SK-N-SH treated with all-trans-retinoic acid at 6 μM for 48 hours (cell line): ENCODE measurements around the gene OR2B2.
"Not testable (repeated sequence)": the region's sequence is repeated elsewhere in the genome, so short reads cannot be mapped to it uniquely, and the experiment has no call there.

Experiments used
- ATAC-seq: fragments of 200-7000 bp; cut with Tn5 transposase; 3 replicates; pipeline ENCODE4 v1.9.1; 2020; ENCODE audit warnings: mild to moderate bottlenecking, moderate library complexity
- CREB5 ChIP-seq: fragments of 250-450 bp; sonication (Bioruptor Pico); IDR thresholded peaks from 2 replicates; pipeline ENCODE4 v1.5.1; 2020; ENCODE audit warnings: low read depth, mild to moderate bottlenecking, moderate library complexity
- CSDC2 ChIP-seq: fragments of 250-450 bp; sonication (Bioruptor Pico); IDR thresholded peaks from 2 replicates; pipeline ENCODE4 v1.5.0; 2020; ENCODE audit warnings: mild to moderate bottlenecking, moderate library complexity
- ESRRG ChIP-seq: fragments of 250-450 bp; sonication (Bioruptor Pico); IDR thresholded peaks from 2 replicates; pipeline ENCODE4 v1.6.1; 2021; ENCODE audit warnings: mild to moderate bottlenecking
- GLIS3 ChIP-seq: fragments of 250-450 bp; sonication (Bioruptor Pico); IDR thresholded peaks from 2 replicates; pipeline ENCODE4 v1.5.0; 2020; ENCODE audit warnings: mild to moderate bottlenecking, moderate library complexity
- ISL1 ChIP-seq: fragments of 250-450 bp; sonication (Bioruptor Pico); IDR thresholded peaks from 2 replicates; pipeline ENCODE4 v2.1.2; 2022; ENCODE audit warnings: mild to moderate bottlenecking, moderate library complexity
- OSR1 ChIP-seq: fragments of 250-450 bp; sonication (Bioruptor Pico); IDR thresholded peaks from 2 replicates; pipeline ENCODE4 v1.8.0; 2022; ENCODE audit warnings: moderate library complexity, mild to moderate bottlenecking, inconsistent platforms
- PATZ1 ChIP-seq: fragments of 250-450 bp; sonication (Bioruptor Pico); IDR thresholded peaks from 2 replicates; pipeline ENCODE4 v1.8.0; 2020; ENCODE audit warnings: mild to moderate bottlenecking, moderate library complexity, borderline replicate concordance
- POU6F1 ChIP-seq: fragments of 250-450 bp; sonication (Bioruptor Pico); IDR thresholded peaks from 2 replicates; pipeline ENCODE4 v1.8.0; 2021; ENCODE audit warnings: low read depth, mild to moderate bottlenecking, moderate library complexity, borderline replicate concordance
- PPARA ChIP-seq: fragments of 250-450 bp; sonication (Bioruptor Pico); IDR thresholded peaks from 2 replicates; pipeline ENCODE4 v1.5.0; 2020; ENCODE audit warnings: mild to moderate bottlenecking, borderline replicate concordance
- RARB ChIP-seq: fragments of 250-450 bp; sonication (Bioruptor Pico); IDR thresholded peaks from 2 replicates; pipeline ENCODE4 v1.8.0; 2021; ENCODE audit warnings: mild to moderate bottlenecking, moderate library complexity
- TOX ChIP-seq: fragments of 250-450 bp; sonication (Bioruptor Pico); IDR thresholded peaks from 2 replicates; pipeline ENCODE4 v1.8.0; 2021; ENCODE audit warnings: mild to moderate bottlenecking, moderate library complexity, borderline replicate concordance
- TSHZ2 ChIP-seq: fragments of 250-450 bp; sonication (Bioruptor Pico); IDR thresholded peaks from 2 replicates; pipeline ENCODE4 v1.5.0; 2020; ENCODE audit warnings: mild to moderate bottlenecking, moderate library complexity
- ZC3H10 ChIP-seq: fragments of 250-450 bp; sonication (Bioruptor Pico); IDR thresholded peaks from 2 replicates; pipeline ENCODE4 v1.5.1; 2021; ENCODE audit warnings: mild to moderate bottlenecking, moderate library complexity
- ZFP3 ChIP-seq: fragments of 250-450 bp; sonication (Bioruptor Pico); IDR thresholded peaks from 2 replicates; pipeline ENCODE4 v1.5.0; 2020; ENCODE audit warnings: mild to moderate bottlenecking, moderate library complexity
- ZFP30 ChIP-seq: fragments of 450-650 bp; formaldehyde crosslinking; IDR thresholded peaks from 2 replicates; pipeline ENCODE4 v1.5.0; 2022; ENCODE audit warnings: mild to moderate bottlenecking, moderate library complexity
- ZNF565 ChIP-seq: fragments of 450-650 bp; formaldehyde crosslinking; conservative IDR thresholded peaks from 2 replicates; pipeline ENCODE4 v1.5.0; 2020; ENCODE audit warnings: low read depth, mild to moderate bottlenecking, moderate library complexity
- ZNF70 ChIP-seq: fragments of 450-650 bp; formaldehyde crosslinking; IDR thresholded peaks from 2 replicates; pipeline ENCODE4 v1.5.0; 2020; ENCODE audit warnings: mild to moderate bottlenecking, moderate library complexity
- ZNF8 ChIP-seq: fragments of 450-650 bp; formaldehyde crosslinking; IDR thresholded peaks from 2 replicates; pipeline ENCODE4 v1.5.0; 2020; ENCODE audit warnings: mild to moderate bottlenecking, moderate library complexity

The OR2B2 gene

GRCh38 chr6:27931209-27931608 lies 19.0 kb upstream of the OR2B2 start:
- TF ChIP-seq CREB5 (CRISPR knock-in tag), result no peak
- no peak for TF ChIP-seq RARB (CRISPR knock-in tag)
- no peak for TF ChIP-seq PPARA (CRISPR knock-in tag)
- TF ChIP-seq GLIS3 (CRISPR knock-in tag), result no peak
- TF ChIP-seq POU6F1 (CRISPR knock-in tag), result no peak
- no peak for TF ChIP-seq CSDC2 (CRISPR knock-in tag)
- no peak for TF ChIP-seq ZC3H10 (CRISPR knock-in tag)
- no peak for TF ChIP-seq OSR1 (CRISPR knock-in tag)
- TF ChIP-seq, all 23 proteins: peak for 0
- ATAC-seq, result no peak

- ATAC-seq, result not testable (repeated sequence)
These were observed 17.7 kb upstream of the OR2B2 start for GRCh38 chr6:27929930-27930329.

- not testable (repeated sequence) for ATAC-seq
These were observed 15.8 kb upstream of the OR2B2 start for GRCh38 chr6:27928041-27928440.

- no peak for ATAC-seq
- TF ChIP-seq TOX (CRISPR knock-in tag) (no peak), ZFP30 (CRISPR knock-in tag) (no peak), ZNF8 (CRISPR knock-in tag) (no peak), ISL1 (CRISPR knock-in tag) (no peak), TSHZ2 (CRISPR knock-in tag) (no peak), ZNF70 (CRISPR knock-in tag) (no peak)
These were observed 12.0 kb upstream of the OR2B2 start for GRCh38 chr6:27924179-27924578.

- TF ChIP-seq ZNF565 (no peak), TOX (CRISPR knock-in tag) (no peak), ESRRG (CRISPR knock-in tag) (no peak), GLIS3 (CRISPR knock-in tag) (no peak), OSR1 (CRISPR knock-in tag) (no peak), POU6F1 (CRISPR knock-in tag) (no peak), ZFP3 (CRISPR knock-in tag) (no peak), ISL1 (CRISPR knock-in tag) (no peak), ZFP30 (CRISPR knock-in tag) (no peak), ZNF8 (CRISPR knock-in tag) (no peak)
- ATAC-seq, result no peak
These were observed 10.8 kb upstream of the OR2B2 start for GRCh38 chr6:27922949-27923348.

- TF ChIP-seq ZC3H10 (CRISPR knock-in tag), result no peak
- no peak for TF ChIP-seq GLIS3 (CRISPR knock-in tag)
- TF ChIP-seq TSHZ2 (CRISPR knock-in tag), result no peak
- no peak for TF ChIP-seq ZFP3 (CRISPR knock-in tag)
- TF ChIP-seq POU6F1 (CRISPR knock-in tag), result no peak
- TF ChIP-seq RARB (CRISPR knock-in tag), result no peak
- no peak for TF ChIP-seq ESRRG (CRISPR knock-in tag)
- TF ChIP-seq PATZ1 (CRISPR knock-in tag), result no peak
- TF ChIP-seq ZNF8 (CRISPR knock-in tag), result no peak
- ATAC-seq, result no peak
These were observed 4.2 kb downstream of the OR2B2 start for GRCh38 chr6:27908017-27908416.
